NCI-H187 (cell line): Measurements from ENCODE around the gene MALRD1.

Experiments used
- DNase-seq, 2 experiments: peaks; one replicate each; lab custom pipeline; 2025; lab: John Stamatoyannopoulos, UW

Gene MALRD1

DNA sequence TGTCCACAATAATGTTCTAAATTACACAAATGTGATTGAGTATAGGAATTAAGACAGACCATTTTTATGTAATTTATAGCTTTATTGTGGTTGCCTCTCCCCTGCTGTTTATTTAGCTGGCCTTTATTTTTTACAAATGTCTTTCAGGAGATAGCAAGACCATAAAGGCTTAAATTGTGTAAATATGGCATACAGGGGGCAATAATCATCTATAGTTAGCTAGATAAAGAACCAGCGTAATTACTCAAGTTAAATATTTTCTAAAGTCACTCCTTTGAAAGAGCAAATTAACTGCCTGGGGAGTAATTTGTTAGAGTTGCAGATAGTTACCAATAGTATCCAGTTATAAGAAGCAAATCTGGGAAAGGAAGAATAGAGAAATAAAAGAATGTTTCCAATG is at the start of gene MALRD1:
TSS of gene MALRD1 (plus strand) at position 313 of the 400 bp plus-strand sequence. CDS start 138 bp downstream, outside the sequence.
- no peak for DNase-seq

DNA sequence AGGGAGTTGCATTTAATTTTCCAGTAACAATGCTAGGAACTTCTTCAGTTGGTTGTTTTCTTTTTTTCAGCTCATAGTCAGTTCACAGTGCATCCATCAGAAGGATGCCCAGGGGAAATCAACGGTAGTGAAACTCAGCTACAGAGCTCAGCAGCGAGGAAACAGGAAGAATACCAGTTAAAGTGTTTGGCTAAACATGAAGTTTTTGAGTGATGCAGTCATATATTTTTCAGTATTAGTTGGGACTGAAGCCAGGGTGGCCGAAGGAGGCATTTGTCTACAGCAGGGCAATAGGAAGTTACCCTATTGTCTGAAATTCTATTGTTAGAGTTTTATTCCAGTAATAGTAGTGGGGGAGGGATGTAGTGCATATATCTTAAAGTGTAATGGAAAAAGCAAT is 45.3 kb upstream of the MALRD1 start:
- DNase-seq: no peak

DNA sequence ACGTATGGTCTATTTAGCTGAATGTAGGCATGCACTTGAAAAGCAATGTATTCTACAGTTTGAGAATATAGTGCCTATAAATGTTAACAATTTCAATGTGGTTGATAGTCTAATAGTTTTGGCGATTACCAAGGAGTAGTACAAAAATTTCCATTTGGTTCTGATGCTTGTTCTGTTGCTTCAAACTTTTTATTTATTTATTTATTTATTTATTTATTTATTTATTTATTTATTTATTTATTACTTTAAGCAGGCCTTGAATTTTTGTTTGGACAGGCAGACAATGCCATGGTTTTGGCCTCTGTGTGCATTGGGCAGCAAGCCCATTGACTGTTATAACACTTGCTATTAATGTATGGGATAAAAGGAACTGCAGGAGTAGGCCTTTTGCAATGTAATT is 36.5 kb upstream of the MALRD1 start:
- no peak for DNase-seq

DNA sequence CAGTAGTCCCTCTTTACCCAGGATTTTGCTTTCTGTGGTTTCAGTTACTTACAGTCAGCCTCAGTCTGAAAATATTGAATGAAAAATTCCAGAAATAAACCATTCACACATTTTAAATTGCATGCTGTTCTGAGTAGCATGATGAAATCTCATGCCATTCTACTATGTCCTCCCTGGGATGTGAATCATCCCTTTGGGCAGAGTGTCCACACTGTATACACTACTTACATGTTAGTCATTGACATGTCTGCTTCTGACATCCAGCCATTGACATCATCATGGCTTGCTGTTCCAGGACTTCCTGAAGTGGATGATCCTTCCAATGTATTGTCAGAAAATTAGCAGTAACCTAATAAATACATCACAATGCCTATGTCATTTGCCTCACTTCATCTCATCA is 34.6 kb upstream of the MALRD1 start:
- DNase-seq: no peak

DNA sequence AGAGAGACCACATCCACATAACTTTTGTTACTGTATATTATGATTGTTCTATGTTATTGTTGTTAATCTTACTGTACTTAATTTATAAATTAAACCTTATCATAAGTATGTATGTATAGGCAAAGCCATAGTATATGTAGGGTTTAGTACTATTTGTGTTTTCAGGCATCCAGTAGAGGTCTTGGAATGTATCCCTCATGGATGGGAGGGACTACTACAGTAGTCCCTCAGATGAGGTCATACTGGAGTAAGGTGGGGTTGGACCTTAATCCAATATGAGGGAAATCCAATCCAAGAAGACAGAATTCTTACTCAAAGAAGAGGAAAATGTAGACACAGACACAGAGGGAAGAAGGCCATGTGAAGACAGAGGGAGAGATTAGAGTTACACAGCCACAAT is 34.1 kb upstream of the MALRD1 start:
- no peak for DNase-seq

DNA sequence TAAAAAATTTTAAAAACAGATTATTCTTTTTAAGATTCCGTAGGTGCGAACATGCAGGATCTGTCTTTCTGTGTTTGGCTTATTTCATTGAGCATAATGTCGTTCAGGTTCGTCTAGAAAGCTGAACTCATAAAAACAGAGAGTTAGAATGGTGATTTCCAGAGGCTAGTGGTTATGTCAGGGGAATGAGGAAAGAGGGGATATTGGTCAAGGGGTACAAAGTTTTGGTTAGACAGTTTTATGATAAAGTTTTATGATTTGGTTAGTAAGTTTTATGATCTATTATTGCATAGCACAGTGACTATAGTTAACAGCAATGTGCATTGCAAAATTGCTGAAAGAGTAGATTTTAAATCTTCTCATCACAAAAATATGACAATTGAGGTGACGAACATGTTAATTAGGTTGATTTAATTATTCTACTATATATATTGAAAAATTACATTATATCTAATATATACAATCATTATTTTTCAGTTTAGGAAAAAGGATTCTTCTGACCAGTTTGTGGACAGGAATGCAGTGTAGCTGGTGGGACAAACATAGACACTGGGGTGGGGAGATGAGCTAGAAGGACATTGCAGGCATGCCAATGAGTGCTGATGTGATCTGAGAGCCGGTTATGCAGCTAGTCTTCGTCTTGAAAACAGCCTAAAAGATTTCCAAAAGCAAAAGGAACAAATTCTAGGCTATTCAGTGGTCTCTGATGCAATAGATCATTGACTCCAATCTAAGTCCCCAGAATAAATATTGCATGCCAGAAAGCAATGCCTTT is 31.3 kb upstream of the MALRD1 start:
- DNase-seq: no peak

DNA sequence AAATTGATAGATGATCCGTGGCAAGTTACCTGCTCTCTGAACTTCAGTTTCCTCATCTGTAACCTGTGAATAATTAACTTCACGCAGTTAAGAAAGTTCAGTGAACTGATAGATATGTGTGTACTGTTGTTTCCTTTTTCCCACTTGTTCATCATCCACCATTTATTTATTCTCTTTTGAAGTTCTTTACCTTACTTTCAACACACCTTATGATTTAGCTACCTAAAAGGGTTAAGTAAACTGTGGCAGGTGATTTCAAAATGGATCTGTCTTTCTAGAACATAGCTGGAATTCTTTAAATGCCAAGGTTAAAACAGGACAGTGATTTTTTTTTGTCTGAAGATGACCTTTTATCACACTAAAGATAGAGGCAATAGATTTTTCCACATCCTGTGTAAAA is 27.4 kb upstream of the MALRD1 start:
- no peak for DNase-seq

DNA sequence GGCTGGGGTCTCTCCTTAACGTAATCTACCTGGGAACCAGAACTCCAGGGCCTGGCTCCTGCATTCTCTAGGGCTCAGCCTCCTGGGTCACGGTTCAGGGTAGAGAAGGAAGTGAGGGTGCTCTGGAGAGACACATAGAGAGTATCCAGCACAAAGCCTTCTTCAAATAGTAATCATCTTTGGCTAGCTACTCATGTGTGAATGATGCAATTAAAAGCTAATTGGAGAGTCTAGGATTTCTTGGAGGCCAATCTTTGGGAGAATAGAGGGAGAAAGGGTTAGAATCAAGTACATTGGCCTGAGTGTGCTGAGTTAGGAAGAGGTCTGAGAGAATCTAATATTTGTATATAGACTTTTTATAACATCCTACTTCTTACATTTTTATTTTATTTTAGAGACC is 24.0 kb upstream of the MALRD1 start:
- DNase-seq: no peak

DNA sequence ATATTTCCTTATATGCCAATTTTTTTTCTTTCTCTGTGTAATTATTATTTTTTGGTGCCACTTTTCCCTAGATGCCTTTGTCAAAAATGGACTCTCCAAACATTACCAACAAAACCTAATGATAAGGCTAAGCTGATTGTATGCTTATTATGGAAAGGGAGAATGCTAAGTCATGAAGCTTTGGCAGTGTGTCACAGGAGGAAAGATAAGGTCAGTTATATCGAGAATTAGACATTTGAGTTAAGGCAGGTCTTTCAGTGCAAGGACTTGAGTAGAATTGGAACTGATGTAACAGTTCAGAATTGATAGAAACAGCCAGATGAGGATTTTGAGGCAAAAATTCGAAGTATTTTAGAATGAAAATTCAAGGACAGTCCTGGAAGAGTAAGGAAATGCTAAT is 16.8 kb upstream of the MALRD1 start:
- no peak for DNase-seq

DNA sequence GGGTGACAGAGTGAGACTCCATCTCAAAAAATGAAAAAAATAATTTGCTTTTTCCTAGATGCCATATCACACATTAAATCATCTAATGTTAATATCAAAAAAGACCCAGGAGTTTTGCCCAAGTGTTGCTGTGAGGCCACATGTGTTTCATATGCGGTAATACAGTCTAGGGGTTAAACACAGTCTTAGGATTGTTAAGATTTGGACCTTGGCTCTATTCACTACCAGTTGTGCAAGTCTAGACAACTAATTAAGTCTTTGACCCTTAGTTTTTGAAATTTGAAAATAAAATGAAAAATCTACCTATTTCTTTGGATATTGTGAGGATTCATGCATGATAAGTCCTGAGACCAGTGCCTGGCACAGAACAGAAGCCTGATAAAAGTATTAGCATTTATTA is 14.9 kb upstream of the MALRD1 start:
- DNase-seq: no peak

DNA sequence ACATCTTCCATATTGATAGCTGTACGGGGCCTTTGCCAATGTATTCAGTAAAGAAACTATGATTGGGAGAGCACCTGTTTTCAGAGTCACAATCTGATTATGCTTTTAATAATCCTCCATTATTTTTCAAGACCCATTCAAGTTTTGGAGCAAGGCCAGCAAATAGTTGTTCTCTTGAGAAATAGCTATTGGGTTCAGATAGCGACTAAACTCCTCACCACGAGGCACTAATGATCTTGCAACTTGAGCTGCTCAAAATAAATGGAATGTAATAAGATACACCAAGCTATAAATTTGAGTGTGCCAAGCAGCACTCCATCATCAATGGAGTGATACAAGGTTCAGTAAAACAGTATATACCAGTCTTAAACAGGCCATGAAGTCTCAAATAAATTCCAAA is 7.4 kb upstream of the MALRD1 start:
- no peak for DNase-seq

DNA sequence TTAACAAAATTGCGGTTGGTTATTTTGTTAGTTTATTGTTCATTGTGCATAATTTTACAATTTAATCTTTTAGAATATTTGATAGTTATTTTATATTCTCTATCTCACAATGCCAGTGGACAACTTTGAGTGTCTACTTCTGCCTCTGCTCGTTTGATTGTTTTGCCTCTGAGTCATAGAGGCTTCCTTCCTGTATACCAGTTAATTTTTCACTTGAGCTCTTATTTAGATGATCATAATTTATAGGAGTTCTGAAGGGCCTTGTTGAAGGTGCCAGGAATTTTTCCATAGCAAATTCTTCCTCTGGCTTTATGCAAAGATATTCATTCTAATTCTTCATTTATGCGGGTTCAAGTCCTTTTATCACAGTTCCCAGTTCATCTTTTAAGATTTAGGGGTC is 5.2 kb upstream of the MALRD1 start:
- no peak for DNase-seq

DNA sequence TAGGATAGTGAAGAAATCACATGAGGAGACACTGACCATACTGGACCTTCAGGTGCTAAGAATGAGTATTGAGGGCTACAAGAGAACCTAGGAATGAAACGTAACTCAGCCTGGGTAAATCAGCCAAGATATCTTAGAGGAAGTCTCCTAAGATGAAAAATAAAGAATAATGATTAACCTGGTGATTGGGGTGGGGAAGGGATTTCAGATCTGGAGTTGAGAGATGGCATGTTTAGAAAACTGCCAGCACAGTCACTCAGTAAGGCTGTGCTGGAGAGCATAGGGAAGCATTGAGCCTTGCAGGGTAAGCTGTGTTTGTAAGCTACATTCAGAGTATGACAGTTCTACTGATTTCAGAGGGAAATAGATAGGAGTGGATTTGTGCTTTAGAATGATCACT is 1.9 kb upstream of the MALRD1 start:
- DNase-seq: no peak

DNA sequence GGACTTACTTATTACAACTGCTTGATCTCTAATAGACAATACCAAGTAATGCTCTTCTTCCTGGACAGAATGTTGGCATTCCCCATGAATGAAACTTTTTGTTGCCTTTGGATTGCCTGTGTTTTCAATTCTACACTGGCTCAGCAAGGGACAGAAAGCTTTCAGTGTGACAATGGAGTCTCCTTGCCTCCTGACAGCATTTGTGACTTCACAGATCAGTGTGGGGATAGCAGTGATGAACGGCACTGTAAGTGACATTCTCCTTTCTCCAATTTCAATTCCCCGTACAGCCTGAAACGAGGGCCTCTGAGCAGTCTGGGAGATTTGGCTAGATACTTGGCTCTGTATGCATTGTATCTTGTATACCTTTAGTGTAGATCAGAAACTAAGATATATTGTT is 290 bp downstream of the MALRD1 start:
- DNase-seq: no peak

DNA sequence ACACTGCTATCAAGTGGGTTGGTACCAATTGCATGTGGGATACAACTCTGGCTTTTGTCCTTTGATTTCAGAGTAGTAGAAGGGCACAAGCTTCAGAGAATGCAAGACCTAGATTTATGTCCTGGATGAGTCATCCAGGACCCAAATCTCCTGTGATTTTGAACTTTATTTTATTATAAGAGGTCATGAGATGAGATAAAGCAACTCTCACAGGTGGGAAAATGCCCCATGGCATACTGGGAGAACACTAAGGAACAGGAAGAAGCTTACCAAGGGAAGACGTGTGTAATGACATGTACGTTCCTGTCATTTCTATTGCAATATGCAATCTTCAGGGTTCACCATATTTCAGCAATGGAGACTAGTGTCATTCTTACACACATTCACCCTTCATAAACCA is 966 bp downstream of the MALRD1 start:
- DNase-seq: no peak

DNA sequence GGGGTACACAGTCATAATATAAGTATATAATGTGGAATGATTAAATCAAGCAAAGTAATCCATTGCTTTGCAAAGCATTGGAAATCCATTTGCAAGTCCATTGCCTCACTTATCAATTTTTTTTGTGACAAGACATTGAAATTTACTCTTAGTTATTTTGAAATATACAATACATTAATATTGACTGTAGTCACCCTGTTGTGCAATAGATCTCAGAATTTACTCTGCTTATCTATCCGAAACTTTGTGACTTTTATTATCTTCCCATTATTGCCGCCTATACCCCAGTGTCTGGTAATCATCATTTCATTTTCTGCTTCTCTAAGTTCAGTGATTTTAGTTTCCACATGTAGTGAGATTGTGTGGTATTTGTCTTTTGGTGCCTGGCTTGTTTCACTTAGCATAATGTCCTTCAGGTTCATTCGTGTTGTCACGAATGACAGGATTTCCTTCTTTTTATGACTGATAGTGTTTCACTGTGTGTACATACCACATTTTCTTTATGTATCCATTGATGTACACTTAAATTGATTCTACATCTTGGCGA is 5.8 kb downstream of the MALRD1 start:
- DNase-seq: no peak

DNA sequence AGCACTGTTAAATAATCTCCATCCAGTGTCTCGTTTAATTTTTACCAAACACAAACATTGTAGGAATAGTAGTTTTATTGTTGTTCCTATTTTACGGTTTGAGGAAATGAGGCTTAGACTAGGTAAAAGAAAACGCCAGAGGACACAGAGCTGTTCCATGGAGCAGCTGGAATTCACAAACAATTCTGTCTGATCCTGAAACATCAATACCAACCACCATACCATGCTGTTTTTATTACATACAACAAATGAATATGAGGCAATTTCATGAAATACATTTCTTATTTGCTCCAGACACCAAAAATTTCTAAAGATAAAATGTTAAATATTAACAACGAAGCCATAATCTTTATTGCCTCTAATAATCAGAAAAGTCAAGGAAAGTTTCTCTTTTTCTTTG is 9.4 kb downstream of the MALRD1 start:
- DNase-seq: no peak

DNA sequence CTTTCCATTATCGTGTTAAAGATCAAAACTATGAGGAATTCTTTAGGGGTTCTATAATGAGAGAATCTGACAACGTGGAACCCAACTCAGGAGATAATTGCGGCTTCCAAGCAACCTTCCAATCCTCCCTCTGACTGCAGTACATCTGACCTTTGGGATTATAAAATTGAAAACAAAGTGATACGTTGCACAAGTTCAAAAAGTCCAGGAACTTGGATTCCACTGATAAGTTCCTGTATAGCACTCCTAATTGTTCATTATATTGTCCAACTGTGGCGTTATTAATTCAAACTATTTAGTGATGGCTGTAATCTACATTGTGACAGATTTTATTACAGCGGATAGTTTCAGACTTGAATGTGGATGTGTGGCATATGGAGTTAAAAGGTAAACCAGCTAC is 15.4 kb downstream of the MALRD1 start:
- no peak for DNase-seq

DNA sequence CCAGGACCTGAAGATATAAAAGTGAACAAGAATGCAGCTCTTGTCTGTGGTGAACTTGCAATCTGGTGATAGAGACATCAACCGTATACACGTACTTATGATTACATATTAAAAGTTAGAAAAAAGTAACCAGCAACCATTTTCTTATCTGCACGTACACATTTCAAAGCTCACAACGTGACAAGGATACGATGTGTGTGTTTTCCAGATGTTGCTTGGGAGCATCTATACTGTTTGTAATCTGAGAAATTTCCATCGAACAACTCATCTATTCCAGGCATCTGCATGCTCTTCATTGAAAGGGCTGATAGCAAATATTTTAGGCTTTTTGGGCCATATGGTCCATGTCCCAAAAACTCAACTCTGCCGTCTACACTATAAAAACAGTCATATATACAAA is 23.3 kb downstream of the MALRD1 start:
- DNase-seq: no peak

DNA sequence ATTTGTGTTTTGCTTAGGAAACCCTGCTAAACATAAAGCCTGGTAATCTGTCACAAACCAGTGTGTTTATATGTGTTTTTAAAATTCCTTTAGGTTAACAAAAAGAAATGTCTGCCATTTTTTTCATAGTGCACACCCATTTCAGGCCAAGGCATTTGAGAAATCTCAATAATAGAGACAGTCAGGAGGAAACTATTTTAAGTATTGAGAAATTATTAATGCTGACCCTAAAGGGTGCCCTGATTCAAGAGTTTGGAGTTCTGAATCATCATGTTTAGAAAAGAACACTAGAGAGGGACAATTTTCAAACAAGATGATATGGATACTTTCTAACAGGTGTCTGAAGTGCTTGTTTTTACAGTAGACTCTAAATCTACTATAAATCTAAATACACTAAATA is 28.7 kb downstream of the MALRD1 start:
- no peak for DNase-seq

DNA sequence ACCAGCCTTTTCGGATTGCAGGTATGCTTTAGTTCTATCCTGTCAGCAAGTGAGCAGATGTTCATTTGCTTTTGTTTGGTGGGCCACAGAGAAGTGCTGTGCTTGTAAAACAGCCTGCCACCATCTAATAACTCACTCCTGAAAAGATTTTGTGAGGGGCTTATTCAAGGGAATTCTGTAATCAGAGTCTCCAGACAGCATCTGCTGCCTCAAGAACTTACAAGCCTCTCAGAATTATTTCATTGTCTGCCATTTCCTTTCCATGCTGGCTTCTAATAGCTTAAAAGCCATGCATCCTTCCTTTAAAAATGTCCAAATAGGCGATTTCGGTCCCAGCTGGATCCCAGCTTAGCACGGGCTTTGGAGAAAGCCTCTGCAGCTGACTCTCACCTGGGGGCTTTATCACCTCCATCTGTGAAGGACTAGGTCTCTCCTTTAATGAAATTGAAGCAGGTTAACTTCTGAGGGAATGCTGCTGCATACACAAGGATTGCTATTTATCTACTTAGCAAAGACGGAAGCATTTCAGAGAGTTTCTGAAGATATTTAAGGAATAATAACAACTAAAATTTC is 48.0 kb downstream of the MALRD1 start:
- no peak for DNase-seq

DNA sequence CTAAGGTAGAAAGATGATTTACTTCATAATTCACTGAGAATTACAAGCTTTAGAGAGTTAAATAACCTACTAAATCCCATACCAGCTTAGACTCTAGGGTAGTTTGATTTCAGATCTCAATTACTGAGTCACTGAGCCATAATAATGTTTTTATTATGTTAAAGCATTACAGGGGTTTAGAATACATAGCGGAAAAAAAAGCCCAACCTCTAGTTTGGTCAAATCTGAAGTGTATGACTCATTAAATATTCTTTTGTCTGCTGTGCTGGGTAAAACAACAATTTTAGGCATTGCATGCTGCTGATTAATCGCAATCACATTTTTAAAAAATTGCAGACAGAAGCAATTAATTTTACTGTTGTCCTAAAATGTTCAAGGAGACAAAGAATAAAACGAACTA is 48.5 kb downstream of the MALRD1 start:
- DNase-seq: no peak

DNA sequence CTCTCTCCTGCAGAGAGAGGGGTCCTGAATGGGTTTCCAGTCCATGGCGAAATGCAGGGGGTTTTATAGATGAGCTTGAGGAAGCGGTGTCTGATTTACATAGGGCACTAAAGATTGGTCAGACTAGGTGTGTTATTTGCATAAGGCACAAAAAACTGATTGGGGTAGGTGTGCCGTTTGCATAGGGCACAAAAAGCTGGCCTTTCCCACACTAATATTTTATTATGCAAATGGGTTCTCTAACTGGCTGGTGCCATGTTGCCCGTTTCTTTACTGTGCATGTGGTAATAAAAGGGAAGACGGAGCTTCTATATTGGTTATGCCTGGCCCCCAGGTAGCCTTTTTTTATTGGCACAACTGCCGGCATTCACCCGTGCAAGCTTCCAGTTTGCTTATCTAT is 50.2 kb downstream of the MALRD1 start:
- DNase-seq: no peak

DNA sequence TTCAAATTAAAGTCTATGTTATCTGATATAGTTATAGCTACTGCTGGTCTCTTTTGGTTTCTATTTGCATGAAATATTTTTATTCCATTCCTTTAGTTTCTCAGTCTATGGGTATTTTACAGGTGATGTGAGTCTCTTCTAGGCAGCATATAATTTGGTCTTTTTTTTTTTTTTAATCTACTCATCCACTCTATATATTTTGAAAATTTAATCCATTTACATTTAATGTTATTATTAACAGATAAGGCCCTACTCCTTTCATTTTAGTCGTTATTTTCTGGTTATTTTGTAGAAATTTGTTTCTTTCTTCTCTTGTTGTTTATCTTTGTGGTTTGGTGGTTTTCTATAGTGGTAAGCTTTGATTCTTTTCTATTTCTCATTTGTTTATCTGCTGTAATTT is 58.8 kb downstream of the MALRD1 start:
- no peak for DNase-seq
